K562 (cell line): Measurements from ENCODE around the gene CKAP2. TPM values are rescaled to one million over a fixed set of nuclear protein-coding genes. Genes with fewer than 3 reads are reported as not detected.

ENCODE experiments used
- CBX3 ChIP-seq, 2 experiments: IDR thresholded peaks; 1 replicate in 1 of 2; 2 replicates in 1 of 2; pipeline ENCODE4 v1.6.1; 2012; ENCODE audit warnings: inconsistent platforms in 2 of 2, low read length in 2 of 2, borderline replicate concordance in 1 of 2, control low read depth in 1 of 2
- E2F6 ChIP-seq, 2 experiments: IDR thresholded peaks; 2 replicates each; pipeline ENCODE4 v1.6.1; 2011; ENCODE audit warnings: borderline replicate concordance in 1 of 2, control low read depth in 1 of 2, low read depth in 1 of 2, low read length in 1 of 2, mild to moderate bottlenecking in 1 of 2, mixed read lengths in 1 of 2, moderate library complexity in 1 of 2; ENCODE audit not compliant: insufficient read depth in 1 of 2, insufficient read length in 1 of 2, poor library complexity in 1 of 2, severe bottlenecking in 1 of 2; ENCODE audit errors: extremely low read depth in 1 of 2
- GTF2E2 ChIP-seq: fragments of 200-800 bp; sonication (Bioruptor generic); IDR thresholded peaks from 2 replicates; pipeline ENCODE4 v1.6.1; 2016; ENCODE audit warnings: missing genetic modification characterization, missing compliant biosample characterization
- GTF3C2 ChIP-seq: IDR thresholded peaks from 3 replicates; pipeline ENCODE4 v1.6.1; 2011; ENCODE audit warnings: borderline replicate concordance, mild to moderate bottlenecking, moderate library complexity; ENCODE audit not compliant: insufficient read length; ENCODE audit errors: extremely low read depth
- ILF3 ChIP-seq: fragments of 450-650 bp; IDR thresholded peaks from 2 replicates; pipeline ENCODE4 v1.6.1; 2018; ENCODE audit warnings: antibody characterized with exemption, mild to moderate bottlenecking, moderate library complexity, borderline replicate concordance
- MAZ ChIP-seq, 2 experiments: fragments of 450-650 bp in 1 of 2; sonication (generic) in 1 of 2; formaldehyde crosslinking; IDR thresholded peaks in 1 of 2; conservative IDR thresholded peaks in 1 of 2; 2 replicates each; pipeline versions ENCODE4 v1.4.0 to v1.5.0; 2020; ENCODE audit warnings: mild to moderate bottlenecking in 1 of 2, missing genetic modification reagents in 1 of 2
- MTA1 ChIP-seq: fragments of 450-650 bp; IDR thresholded peaks from 2 replicates; pipeline ENCODE4 v1.6.1; 2017; ENCODE audit warnings: borderline replicate concordance
- RBM25 ChIP-seq: fragments of 200-400 bp; formaldehyde crosslinking; IDR thresholded peaks from 2 replicates; pipeline ENCODE4 v1.6.1; 2018; ENCODE audit warnings: low read length, low read depth, moderate library complexity; ENCODE audit not compliant: severe bottlenecking
- SMAD1 ChIP-seq: fragments of 150-350 bp; IDR thresholded peaks from 2 replicates; pipeline ENCODE4 v1.6.1; 2014; ENCODE audit warnings: low read length, low read depth; ENCODE audit not compliant: partially characterized antibody
- TEAD1 ChIP-seq, 2 experiments: fragments of 450-650 bp in 1 of 2; sonication (generic) in 1 of 2; formaldehyde crosslinking; IDR thresholded peaks; 2 replicates each; pipeline versions ENCODE4 v1.4.0 to v1.8.0; 2020 to 2022; ENCODE audit warnings: mild to moderate bottlenecking in 2 of 2, missing genetic modification reagents in 1 of 2
- ZBTB40 ChIP-seq, 2 experiments: fragments of 450-650 bp in 1 of 2; sonication (generic) in 1 of 2; formaldehyde crosslinking in 1 of 2; IDR thresholded peaks; 2 replicates each; pipeline versions ENCODE4 v1.7.1 to v1.9.0; 2016 to 2022; ENCODE audit warnings: inconsistent platforms in 1 of 2, mild to moderate bottlenecking in 1 of 2, missing genetic modification reagents in 1 of 2
- polyA plus RNA-seq, 8 experiments: library from polyadenylated mRNA; depleted of rRNA in 4 of 8; stranded (reverse) in 5 of 8; unstranded in 3 of 8; fragments of >200 nt; fragmentation: Nextera tagmentation in 2 of 8; fragmentation: Illumina TruSeq in 1 of 8; extraction: Ambion mirVana in 2 of 8; extraction: Trizol in 1 of 8; gene quantifications; 2 replicates each; pipeline versions ENCODE4 v1.2.1 to v1.2.3, GENCODE V29; 2011 to 2014; ENCODE audit warnings: inconsistent platforms in 1 of 8, missing spikeins in 1 of 8
- total RNA-seq, 7 experiments: library from RNA; depleted of rRNA in 6 of 7; stranded (reverse); fragments of >200 nt in 6 of 7; fragmentation: Illumina TruSeq in 2 of 7; extraction: Trizol in 2 of 7; gene quantifications; 2 replicates each; pipeline versions ENCODE4 v1.2.1 to v1.2.3, GENCODE V29; 2011 to 2021; ENCODE audit warnings: low replicate concordance in 1 of 7

The CKAP2 gene
- total and polyA plus RNA-seq, 9 of the 15 experiments (the other 6 are each of a cell fraction or from before 2014, with no cell fraction given) = 21.9 to 63.5 (median 34.8) TPM

GRCh38 chr13:52454820-52455676, at the start of gene CKAP2 (continued):
- TF ChIP-seq ZBTB40 (IDR thresholded peaks at IDR 0.05) (0 out of 2 replicates have a peak, but pooled peaks have one; percentile 25), ZBTB40 (CRISPR knock-in tag; IDR thresholded peaks at IDR 0.05) (no peak), ILF3 (no peak), MAZ (CRISPR knock-in tag; conservative IDR thresholded peaks at IDR 0.05 in 1 of 2, IDR thresholded peaks at IDR 0.05 in 1 of 2) (peak; percentile 35 to 69; a peak in 2 of 4 replicates), GTF2E2 (peak; percentile 85), CBX3 (IDR thresholded peaks at IDR 0.05; ENCODE audit: borderline replicate concordance in 1 of 2, low read length in 2 of 2) (peak in 1 of 2 experiments; percentile 37; a peak in 1 of 3 replicates), MTA1 (no peak), SMAD1 (peak; percentile 61), GTF3C2 (no peak), TEAD1 (CRISPR knock-in tag; IDR thresholded peaks at IDR 0.05) (no peak), RBM25 (peak; percentile 27), E2F6 (IDR thresholded peaks at IDR 0.05; ENCODE audit: borderline replicate concordance in 1 of 2, extremely low read depth in 1 of 2, insufficient read depth in 1 of 2, insufficient read length in 1 of 2, low read depth in 1 of 2, low read length in 1 of 2, poor library complexity in 1 of 2, severe bottlenecking in 1 of 2) (peak in 1 of 2 experiments; percentile 37)
